ENCODE measurements around the gene PPP1R13B.
A peak's percentile ranks its signal among the peaks of the same experiment; 100 is the strongest.

Gene PPP1R13B

GRCh38 chr14:103736546-103737431 lies 110.6 kb downstream of the PPP1R13B start:
- Histone ChIP-seq H3K9ac (ENCODE audit: low read depth, low read length, poor library complexity) (peak overlapping the region; percentile 26), H3K23ac (ENCODE audit: low read depth, low read length, poor library complexity) (no peak overlapping the region), H3K4me3 (ENCODE audit: low read length in 2 of 2) (no peak overlapping the region), H2BK12ac (ENCODE audit: low read length) (no peak overlapping the region), H4K91ac (ENCODE audit: low read depth, low read length, poor library complexity) (no peak overlapping the region), H3K79me1 (ENCODE audit: low read depth, low read length) (peaks cover 4% of the 10 kb centered on the region), H3K9me3 (replicated peaks in 1 of 2; ENCODE audit: control insufficient read depth in 2 of 2, insufficient read depth in 1 of 2, low read depth in 1 of 2, low read length in 2 of 2) (no peaks in the 10 kb centered on the region), H2AK5ac (ENCODE audit: low read depth, low read length) (no peak overlapping the region), H3K18ac (ENCODE audit: low read length) (no peak overlapping the region), H3K4ac (ENCODE audit: low read length) (no peak overlapping the region), H3K27me3 (ENCODE audit: control insufficient read depth in 3 of 3, insufficient read depth in 3 of 3, low read depth in 1 of 3, low read length in 3 of 3) (no peaks in the 10 kb centered on the region), H3K36me3 (replicated peaks in 1 of 2; ENCODE audit: control insufficient read depth in 2 of 2, insufficient read depth in 2 of 2, low read length in 2 of 2) (peaks cover 18 to 32% of the 10 kb centered on the region in 2 donors), H2BK15ac (ENCODE audit: low read length) (no peak overlapping the region), H3K4me1 (ENCODE audit: control insufficient read depth in 2 of 2, insufficient read depth in 1 of 2, low read depth in 1 of 2, low read length in 2 of 2) (peaks cover 0 to 2% of the 10 kb centered on the region in 2 donors), H3K27ac (replicated peaks; ENCODE audit: low read length) (no peak overlapping the region), H2AFZ (ENCODE audit: low read length) (no peak overlapping the region), H2BK120ac (ENCODE audit: low read depth, low read length) (no peak overlapping the region), H2BK5ac (ENCODE audit: low read length) (no peak overlapping the region), H4K8ac (ENCODE audit: low read depth, low read length) (no peak overlapping the region), H3K4me2 (ENCODE audit: insufficient read depth, low read length, poor library complexity, severe bottlenecking) (no peak overlapping the region), H3K14ac (ENCODE audit: low read length) (no peak overlapping the region)
- DNase-seq (ENCODE audit: low spot score) = no peak
- no CpG with 5 or more reads among the region's 10 CpGs for WGBS, 2 donors (ENCODE audit: extremely low coverage in 2 of 2, insufficient read length in 2 of 2, insufficient replicate concordance in 1 of 2)

GRCh38 chr14:103735815-103736545 lies 111.4 kb downstream of the PPP1R13B start:
- Histone ChIP-seq H3K27ac (replicated peaks; ENCODE audit: low read length) (no peak overlapping the region), H3K23ac (ENCODE audit: low read depth, low read length, poor library complexity) (peak overlapping the region; percentile 17), H2AFZ (ENCODE audit: low read length) (no peak overlapping the region), H3K14ac (ENCODE audit: low read length) (peak overlapping the region; percentile 84), H2BK120ac (ENCODE audit: low read depth, low read length) (no peak overlapping the region), H3K36me3 (replicated peaks in 1 of 2; ENCODE audit: control insufficient read depth in 2 of 2, insufficient read depth in 2 of 2, low read length in 2 of 2) (peaks cover 18 to 36% of the 10 kb centered on the region in 2 donors), H3K79me1 (ENCODE audit: low read depth, low read length) (peaks cover 4% of the 10 kb centered on the region), H3K4me2 (ENCODE audit: insufficient read depth, low read length, poor library complexity, severe bottlenecking) (no peak overlapping the region), H2BK12ac (ENCODE audit: low read length) (peak overlapping the region; percentile 18), H3K9me3 (replicated peaks in 1 of 2; ENCODE audit: control insufficient read depth in 2 of 2, insufficient read depth in 1 of 2, low read depth in 1 of 2, low read length in 2 of 2) (no peaks in the 10 kb centered on the region), H3K27me3 (ENCODE audit: control insufficient read depth in 3 of 3, insufficient read depth in 3 of 3, low read depth in 1 of 3, low read length in 3 of 3) (no peaks in the 10 kb centered on the region), H3K4ac (ENCODE audit: low read length) (no peak overlapping the region), H3K4me1 (ENCODE audit: control insufficient read depth in 2 of 2, insufficient read depth in 1 of 2, low read depth in 1 of 2, low read length in 2 of 2) (peaks cover 0 to 2% of the 10 kb centered on the region in 2 donors), H3K4me3 (ENCODE audit: low read length in 2 of 2) (peak overlapping the region in 1 of 2 donors; percentile 1), H3K9ac (ENCODE audit: low read depth, low read length, poor library complexity) (peak overlapping the region; percentile 26), H4K91ac (ENCODE audit: low read depth, low read length, poor library complexity) (no peak overlapping the region), H2AK5ac (ENCODE audit: low read depth, low read length) (no peak overlapping the region), H2BK5ac (ENCODE audit: low read length) (peak overlapping the region; percentile 48), H4K8ac (ENCODE audit: low read depth, low read length) (no peak overlapping the region), H3K18ac (ENCODE audit: low read length) (peak overlapping the region; percentile 25), H2BK15ac (ENCODE audit: low read length) (no peak overlapping the region)
- no peak for DNase-seq (ENCODE audit: low spot score)
- no CpG with 5 or more reads among the region's 22 CpGs for WGBS, 2 donors (ENCODE audit: extremely low coverage in 2 of 2, insufficient read length in 2 of 2, insufficient replicate concordance in 1 of 2)

- H3K4me2 ChIP-seq (ENCODE audit: insufficient read depth, low read length, poor library complexity, severe bottlenecking) = no peak overlapping the region
- WGBS, 2 donors (ENCODE audit: extremely low coverage in 2 of 2, insufficient read length in 2 of 2, insufficient replicate concordance in 1 of 2) = no CpG with 5 or more reads among the region's 7 CpGs
Observed at GRCh38 chr14:103735439-103735814, 111.9 kb downstream of the PPP1R13B start.

GRCh38 chr14:103735022-103735421 lies 112.4 kb downstream of the PPP1R13B start:
- no peak overlapping the region for H3K27ac ChIP-seq (replicated peaks; ENCODE audit: low read length)
- no peak overlapping the region for H3K23ac ChIP-seq (ENCODE audit: low read depth, low read length, poor library complexity)
- no peak overlapping the region for H2AFZ ChIP-seq (ENCODE audit: low read length)
- no peak overlapping the region for H3K14ac ChIP-seq (ENCODE audit: low read length)
- H3K4me1 ChIP-seq (ENCODE audit: control insufficient read depth in 2 of 2, insufficient read depth in 1 of 2, low read depth in 1 of 2, low read length in 2 of 2) = peaks cover 0 to 2% of the 10 kb centered on the region in 2 donors
- H3K9me3 ChIP-seq (replicated peaks in 1 of 2; ENCODE audit: control insufficient read depth in 2 of 2, insufficient read depth in 1 of 2, low read depth in 1 of 2, low read length in 2 of 2) = no peaks in the 10 kb centered on the region
- no peak overlapping the region for H3K4ac ChIP-seq (ENCODE audit: low read length)
- no peak overlapping the region for H3K4me3 ChIP-seq (ENCODE audit: low read length in 2 of 2)
- no peak overlapping the region for H3K9ac ChIP-seq (ENCODE audit: low read depth, low read length, poor library complexity)
- H2AK5ac ChIP-seq (ENCODE audit: low read depth, low read length) = peak overlapping the region; percentile 11
- peaks cover 11% of the 10 kb centered on the region for H3K79me1 ChIP-seq (ENCODE audit: low read depth, low read length)
- no peak overlapping the region for H2BK15ac ChIP-seq (ENCODE audit: low read length)
- H3K18ac ChIP-seq (ENCODE audit: low read length) = no peak overlapping the region
- no peak for DNase-seq (ENCODE audit: low spot score)
- WGBS, 2 donors (ENCODE audit: extremely low coverage in 2 of 2, insufficient read length in 2 of 2, insufficient replicate concordance in 1 of 2) = no CpG with 5 or more reads among the region's 12 CpGs
- H2BK5ac ChIP-seq (ENCODE audit: low read length) = peak overlapping the region; percentile 48
- H3K36me3 ChIP-seq (replicated peaks in 1 of 2; ENCODE audit: control insufficient read depth in 2 of 2, insufficient read depth in 2 of 2, low read length in 2 of 2) = peaks cover 21 to 44% of the 10 kb centered on the region in 2 donors
- H3K4me2 ChIP-seq (ENCODE audit: insufficient read depth, low read length, poor library complexity, severe bottlenecking) = no peak overlapping the region
- no peak overlapping the region for H2BK120ac ChIP-seq (ENCODE audit: low read depth, low read length)
- H4K8ac ChIP-seq (ENCODE audit: low read depth, low read length) = no peak overlapping the region
- no peak overlapping the region for H4K91ac ChIP-seq (ENCODE audit: low read depth, low read length, poor library complexity)
- no peaks in the 10 kb centered on the region for H3K27me3 ChIP-seq (ENCODE audit: control insufficient read depth in 3 of 3, insufficient read depth in 3 of 3, low read depth in 1 of 3, low read length in 3 of 3)
- H2BK12ac ChIP-seq (ENCODE audit: low read length) = no peak overlapping the region

More at GRCh38 chr14:103735439-103735814, 111.9 kb downstream of the PPP1R13B start:
- H3K9me3 ChIP-seq (replicated peaks in 1 of 2; ENCODE audit: control insufficient read depth in 2 of 2, insufficient read depth in 1 of 2, low read depth in 1 of 2, low read length in 2 of 2) = no peaks in the 10 kb centered on the region
- H3K27me3 ChIP-seq (ENCODE audit: control insufficient read depth in 3 of 3, insufficient read depth in 3 of 3, low read depth in 1 of 3, low read length in 3 of 3) = no peaks in the 10 kb centered on the region
- no peak overlapping the region for H2BK12ac ChIP-seq (ENCODE audit: low read length)
- no peak overlapping the region for H2BK120ac ChIP-seq (ENCODE audit: low read depth, low read length)
- H3K9ac ChIP-seq (ENCODE audit: low read depth, low read length, poor library complexity) = no peak overlapping the region
- no peak overlapping the region for H3K27ac ChIP-seq (replicated peaks; ENCODE audit: low read length)
- no peak overlapping the region for H2AFZ ChIP-seq (ENCODE audit: low read length)
- no peak overlapping the region for H4K8ac ChIP-seq (ENCODE audit: low read depth, low read length)
- H2AK5ac ChIP-seq (ENCODE audit: low read depth, low read length) = no peak overlapping the region
- H3K18ac ChIP-seq (ENCODE audit: low read length) = no peak overlapping the region
- H3K14ac ChIP-seq (ENCODE audit: low read length) = peak overlapping the region; percentile 84
- no peak overlapping the region for H3K4ac ChIP-seq (ENCODE audit: low read length)
- H3K79me1 ChIP-seq (ENCODE audit: low read depth, low read length) = peaks cover 8% of the 10 kb centered on the region
- H2BK15ac ChIP-seq (ENCODE audit: low read length) = no peak overlapping the region
- peak overlapping the region; percentile 48 for H2BK5ac ChIP-seq (ENCODE audit: low read length)
- no peak overlapping the region for H3K23ac ChIP-seq (ENCODE audit: low read depth, low read length, poor library complexity)
- peaks cover 0 to 2% of the 10 kb centered on the region in 2 donors for H3K4me1 ChIP-seq (ENCODE audit: control insufficient read depth in 2 of 2, insufficient read depth in 1 of 2, low read depth in 1 of 2, low read length in 2 of 2)
- peaks cover 18 to 41% of the 10 kb centered on the region in 2 donors for H3K36me3 ChIP-seq (replicated peaks in 1 of 2; ENCODE audit: control insufficient read depth in 2 of 2, insufficient read depth in 2 of 2, low read length in 2 of 2)
- no peak overlapping the region for H4K91ac ChIP-seq (ENCODE audit: low read depth, low read length, poor library complexity)
- no peak overlapping the region for H3K4me3 ChIP-seq (ENCODE audit: low read length in 2 of 2)
- DNase-seq (ENCODE audit: low spot score) = no peak
